HepG2 (cell line): Measurements from ENCODE around the gene ZBTB46. TPM values are rescaled to one million over a fixed set of nuclear protein-coding genes. Genes with fewer than 3 reads are reported as not detected.
A peak's percentile ranks its signal among the peaks of the same experiment; 100 is the strongest.

Experiments
- ATAC-seq: fragments of 200-7000 bp; cut with Tn5 transposase; 3 replicates; pipeline ENCODE4 v1.9.1; 2020; ENCODE audit warnings: mild to moderate bottlenecking, moderate library complexity
- BruUV-seq: library from RNA; stranded (reverse); fragments of 400-500 nt; replicated peaks from 2 replicates; lab custom pipeline; 2021; lab: Mats Ljungman, UMichigan
- CTCF ChIA-PET: fragments of 300-600 bp; formaldehyde crosslinking; extraction: SDS; loops from one replicate; lab custom pipeline; 2021; ENCODE audit warnings: low total read pairs, inconsistent platforms, low intra/inter-chr PET ratio; lab: Yijun Ruan, JAX
- POLR2A ChIA-PET: fragments of 350-600 bp; sonication (Branson Sonifier 250); formaldehyde crosslinking; loops from one replicate; lab custom pipeline; 2020; ENCODE audit warnings: antibody characterized with exemption, inconsistent platforms; lab: Yijun Ruan, JAX
- DNase-seq: peaks from one replicate; pipeline ENCODE4 v3.0.0-alpha.2; 2015; ENCODE audit warnings: low spot score
- FAIRE-seq: peaks from 3 replicates; lab custom pipeline; 2011; peaks lifted over from hg19 to GRCh38; lab: Jason Lieb, UNC
- H2AFZ ChIP-seq: one replicate; pipeline ENCODE4 v1.6.1; 2011; ENCODE audit warnings: low read length, inconsistent platforms
- H3K27ac ChIP-seq: fragments of 300-600 bp; 3 replicates; pipeline ENCODE4 v1.8.0; 2011; ENCODE audit warnings: mixed run types, mild to moderate bottlenecking, mixed read lengths, low read length, inconsistent platforms; ENCODE audit not compliant: insufficient read depth; ENCODE audit errors: extremely low read length
- H3K27me3 ChIP-seq, 2 experiments: fragments of 200-600 bp in 1 of 2; 2 replicates in 1 of 2; 3 replicates in 1 of 2; pipeline versions ENCODE4 v1.6.0 to v1.8.0; 2011; ENCODE audit warnings: low read length in 2 of 2, mild to moderate bottlenecking in 2 of 2, moderate library complexity in 2 of 2, inconsistent platforms in 1 of 2; ENCODE audit not compliant: insufficient read depth in 2 of 2, control insufficient read depth in 1 of 2
- H3K36me3 ChIP-seq, 2 experiments: fragments of 200-600 bp in 1 of 2; replicated peaks in 1 of 2; 2 replicates in 1 of 2; 3 replicates in 1 of 2; pipeline versions ENCODE4 v1.5.1 to v1.8.0; 2011; ENCODE audit warnings: low read length in 2 of 2, inconsistent platforms in 1 of 2; ENCODE audit not compliant: insufficient read depth in 2 of 2, control insufficient read depth in 1 of 2
- H3K4me1 ChIP-seq: 2 replicates; pipeline ENCODE4 v1.5.1; 2012; ENCODE audit warnings: low read length, inconsistent platforms; ENCODE audit not compliant: insufficient read depth
- H3K4me2 ChIP-seq: 2 replicates; pipeline ENCODE4 v1.6.0; 2011; ENCODE audit warnings: low read depth, low read length, inconsistent platforms
- H3K4me3 ChIP-seq, 3 experiments: fragments of 200-600 bp in 1 of 3; sonication (generic), shearing (Covaris generic) in 1 of 3; replicated peaks in 1 of 3; 2 replicates each; pipeline ENCODE4 v1.5.1; 2011 to 2016; ENCODE audit warnings: low read length in 3 of 3, inconsistent platforms in 2 of 3, low read depth in 2 of 3, mild to moderate bottlenecking in 2 of 3, control low read depth in 1 of 3, mixed read lengths in 1 of 3; ENCODE audit not compliant: insufficient read depth in 1 of 3
- H3K79me2 ChIP-seq: one replicate; pipeline ENCODE4 v1.6.1; 2011; ENCODE audit warnings: low read length, inconsistent platforms; ENCODE audit not compliant: insufficient read depth
- H3K9ac ChIP-seq: 2 replicates; pipeline ENCODE4 v1.6.0; 2011; ENCODE audit warnings: mild to moderate bottlenecking, low read depth, low read length, inconsistent platforms; ENCODE audit not compliant: insufficient read depth
- H3K9me3 ChIP-seq: 2 replicates; pipeline ENCODE4 v1.5.1; 2012; ENCODE audit warnings: mild to moderate bottlenecking, low read length
- H4K20me1 ChIP-seq: 2 replicates; pipeline ENCODE4 v1.6.0; 2011; ENCODE audit warnings: inconsistent platforms, mild to moderate bottlenecking, low read length, moderate library complexity; ENCODE audit not compliant: insufficient read depth
- MTF2 ChIP-seq: sonication (generic); formaldehyde crosslinking; IDR thresholded peaks from 2 replicates; pipeline ENCODE4 v1.5.0; 2020; ENCODE audit warnings: missing genetic modification reagents, borderline replicate concordance
- RBFOX2 ChIP-seq: fragments of 200-400 bp; formaldehyde crosslinking; IDR thresholded peaks from 2 replicates; pipeline ENCODE4 v1.6.1; 2017; ENCODE audit warnings: low read depth, mild to moderate bottlenecking, low read length
- SP5 ChIP-seq: IDR thresholded peaks from 2 replicates; pipeline ENCODE4 v1.6.1; 2016; ENCODE audit warnings: low read depth, borderline replicate concordance
- SRSF9 ChIP-seq: fragments of 200-400 bp; formaldehyde crosslinking; IDR thresholded peaks from 2 replicates; pipeline ENCODE4 v1.6.1; 2018; ENCODE audit warnings: borderline replicate concordance, mild to moderate bottlenecking, low read depth, low read length; ENCODE audit not compliant: insufficient read depth, poor library complexity, severe bottlenecking
- ZBTB7A ChIP-seq: sonication (generic); formaldehyde crosslinking; IDR thresholded peaks from 2 replicates; pipeline ENCODE4 v1.8.0; 2022; ENCODE audit warnings: mild to moderate bottlenecking, missing genetic modification reagents
- ZMAT3 ChIP-seq: sonication (generic); formaldehyde crosslinking; conservative IDR thresholded peaks from 2 replicates; pipeline ENCODE4 v1.7.0; 2021; ENCODE audit warnings: missing genetic modification reagents
- ZNF136 ChIP-seq: sonication (generic); formaldehyde crosslinking; IDR thresholded peaks from 2 replicates; pipeline ENCODE4 v1.8.1; 2022; ENCODE audit warnings: low read depth, mild to moderate bottlenecking, moderate library complexity, missing genetic modification reagents
- ZNF280B ChIP-seq: sonication (generic); formaldehyde crosslinking; IDR thresholded peaks from 2 replicates; pipeline ENCODE4 v1.5.0; 2020; ENCODE audit warnings: missing genetic modification reagents, mild to moderate bottlenecking, borderline replicate concordance
- ZNF543 ChIP-seq: sonication (generic); formaldehyde crosslinking; IDR thresholded peaks from 2 replicates; pipeline ENCODE4 v1.4.0; 2020; ENCODE audit warnings: mild to moderate bottlenecking, missing genetic modification reagents
- WGBS: methylation state at CpG from one replicate; pipeline ENCODE4 v1.1.6; 2017; ENCODE audit warnings: low lambda C conversion rate; 5-methylcytosine and 5-hydroxymethylcytosine counted together
- in situ Hi-C: cut with HindIII; loops from 2 replicates; pipeline ENCODE4 v1.10.0; 2017; ENCODE audit warnings: low pct_unique_long_range_greater_than_20kb; ENCODE audit not compliant: extremely low pct_ligation_motif_present
- intact Hi-C: fragments of 100-400 bp; cut with micrococcal nuclease; formaldehyde crosslinking; loops from one replicate; pipeline ENCODE4 v1.10.0; 2022; ENCODE audit not compliant: unreplicated experiment
- polyA plus RNA-seq, 8 experiments: library from polyadenylated mRNA; depleted of rRNA in 3 of 8; stranded (reverse) in 7 of 8; unstranded in 1 of 8; fragments of >200 nt; fragmentation: Illumina TruSeq in 4 of 8; extraction: Trizol in 4 of 8; gene quantifications; 2 replicates each; pipeline versions ENCODE4 v1.2.1 to v1.2.3, GENCODE V29; 2011 to 2016; ENCODE audit warnings: low read depth in 4 of 8, missing spikeins in 1 of 8, mixed read lengths in 1 of 8; ENCODE audit not compliant: insufficient read depth in 1 of 8
- total RNA-seq, 5 experiments: library from RNA; depleted of rRNA; stranded (reverse); fragments of >200 nt; fragmentation: Illumina TruSeq; extraction: Trizol; gene quantifications; 2 replicates each; pipeline ENCODE4 v1.2.3, GENCODE V29; 2016; ENCODE audit warnings: low read depth in 1 of 5
- TF ChIP-seq, protein P1 (sequence below): sonication (generic); formaldehyde crosslinking; IDR thresholded peaks from 2 replicates; pipeline ENCODE4 v1.5.1; 2020; ENCODE audit warnings: missing genetic modification reagents, mild to moderate bottlenecking, borderline replicate concordance
- TF ChIP-seq, protein P2 (sequence below): sonication (generic); formaldehyde crosslinking; conservative IDR thresholded peaks from 2 replicates; pipeline ENCODE4 v1.4.0; 2020; ENCODE audit warnings: missing genetic modification reagents
- TF ChIP-seq, protein P3 (sequence below): sonication (generic); formaldehyde crosslinking; IDR thresholded peaks from 2 replicates; pipeline ENCODE4 v1.8.0; 2022; ENCODE audit warnings: low read depth, missing genetic modification reagents

Gene ZBTB46
- total and polyA plus RNA-seq, 2 of the 13 experiments (the other 11 are each of a cell fraction or from before 2014, with no cell fraction given), result 1.6 to 13.5 TPM

- TF ChIP-seq, protein P1, sequence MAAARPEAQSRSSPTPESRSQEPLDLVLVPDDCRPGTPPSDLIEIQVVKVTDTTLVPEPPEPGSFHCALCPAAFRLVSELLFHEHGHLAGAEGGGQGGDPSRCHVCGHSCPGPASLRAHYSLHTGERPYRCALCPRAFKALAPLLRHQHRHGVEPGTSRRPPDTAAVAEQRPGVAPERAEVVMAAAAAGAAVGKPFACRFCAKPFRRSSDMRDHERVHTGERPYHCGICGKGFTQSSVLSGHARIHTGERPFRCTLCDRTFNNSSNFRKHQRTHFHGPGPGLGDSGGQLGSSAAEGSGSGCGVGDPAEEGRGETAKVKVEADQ (CRISPR knock-in tag), result no peak
- peak; percentile 6; the same call in 1 of the 2 replicates for TF ChIP-seq SP5 (CRISPR knock-in tag)
- TF ChIP-seq SRSF9, result no peak
Observed at GRCh38 chr20:63740070-63740626, 90.9 kb downstream of the ZBTB46 start (continued).

- intact Hi-C loops, result loop anchor here (1.0 to 10.0 kb wide), 5 partner anchors 12 to 202 kb away; partner anchors contain the start of genes ABHD16B, ARFRP1, PTK6 and TPD52L2
- peak within 1 kb of the TSS; percentile 93 for H3K27ac ChIP-seq
- H3K4me1 ChIP-seq, result peaks cover 64% of the 10 kb centered on the region
- TF ChIP-seq ZBTB7A (CRISPR knock-in tag) (peak; percentile 99), ZNF136 (CRISPR knock-in tag) (0 out of 2 replicates have a peak, but pooled peaks have one; percentile 4), MTF2 (CRISPR knock-in tag) (no peak), RBFOX2 (peak; percentile 98), ZMAT3 (CRISPR knock-in tag) (peak; percentile 90; the same call in 1 of the 2 replicates), ZNF280B (no peak; the same call in 1 of the 2 replicates), ZNF543 (CRISPR knock-in tag) (peak; percentile 45; the same call in 1 of the 2 replicates)
- TF ChIP-seq, protein P2, sequence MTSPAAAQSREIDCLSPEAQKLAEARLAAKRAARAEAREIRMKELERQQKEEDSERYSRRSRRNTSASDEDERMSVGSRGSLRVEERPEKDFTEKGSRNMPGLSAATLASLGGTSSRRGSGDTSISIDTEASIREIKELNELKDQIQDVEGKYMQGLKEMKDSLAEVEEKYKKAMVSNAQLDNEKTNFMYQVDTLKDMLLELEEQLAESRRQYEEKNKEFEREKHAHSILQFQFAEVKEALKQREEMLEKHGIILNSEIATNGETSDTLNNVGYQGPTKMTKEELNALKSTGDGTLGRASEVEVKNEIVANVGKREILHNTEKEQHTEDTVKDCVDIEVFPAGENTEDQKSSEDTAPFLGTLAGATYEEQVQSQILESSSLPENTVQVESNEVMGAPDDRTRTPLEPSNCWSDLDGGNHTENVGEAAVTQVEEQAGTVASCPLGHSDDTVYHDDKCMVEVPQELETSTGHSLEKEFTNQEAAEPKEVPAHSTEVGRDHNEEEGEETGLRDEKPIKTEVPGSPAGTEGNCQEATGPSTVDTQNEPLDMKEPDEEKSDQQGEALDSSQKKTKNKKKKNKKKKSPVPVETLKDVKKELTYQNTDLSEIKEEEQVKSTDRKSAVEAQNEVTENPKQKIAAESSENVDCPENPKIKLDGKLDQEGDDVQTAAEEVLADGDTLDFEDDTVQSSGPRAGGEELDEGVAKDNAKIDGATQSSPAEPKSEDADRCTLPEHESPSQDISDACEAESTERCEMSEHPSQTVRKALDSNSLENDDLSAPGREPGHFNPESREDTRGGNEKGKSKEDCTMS, result no peak
- TF ChIP-seq, protein P3, sequence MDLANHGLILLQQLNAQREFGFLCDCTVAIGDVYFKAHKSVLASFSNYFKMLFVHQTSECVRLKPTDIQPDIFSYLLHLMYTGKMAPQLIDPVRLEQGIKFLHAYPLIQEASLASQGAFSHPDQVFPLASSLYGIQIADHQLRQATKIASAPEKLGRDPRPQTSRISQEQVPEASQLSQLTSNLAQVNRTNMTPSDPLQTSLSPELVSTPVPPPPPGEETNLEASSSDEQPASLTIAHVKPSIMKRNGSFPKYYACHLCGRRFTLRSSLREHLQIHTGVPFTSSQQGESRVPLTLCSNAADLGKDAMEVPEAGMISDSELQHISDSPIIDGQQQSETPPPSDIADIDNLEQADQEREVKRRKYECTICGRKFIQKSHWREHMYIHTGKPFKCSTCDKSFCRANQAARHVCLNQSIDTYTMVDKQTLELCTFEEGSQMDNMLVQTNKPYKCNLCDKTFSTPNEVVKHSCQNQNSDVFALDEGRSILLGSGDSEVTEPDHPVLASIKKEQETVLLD, result peak; percentile 95
Observed at GRCh38 chr20:63739130-63740069, 91.7 kb downstream of the ZBTB46 start, which contains the start of gene SLC2A4RG. SLC2A4RG (plus strand) TSS chr20:63739776; CDS start chr20:63739913, 137 bp downstream.

More at GRCh38 chr20:63739130-63740069, 91.7 kb downstream of the ZBTB46 start, which contains the start of gene SLC2A4RG:
- no TSS peak for BruUV-seq
- H3K9me3 ChIP-seq, result no peaks in the 10 kb centered on the region
- peak within 1 kb of the TSS; percentile 74 to 93 (median 85) for H3K4me3 ChIP-seq
- ATAC-seq (peak; percentile 15), FAIRE-seq (no peak), DNase-seq (peak; percentile 94)
- no peaks in the 10 kb centered on the region for H4K20me1 ChIP-seq
- H3K4me2 ChIP-seq, result peak within 1 kb of the TSS; percentile 95
- 1% methylated on average over 35 of the region's 136 CpGs for WGBS
- H3K27me3 ChIP-seq, result no peaks in the 10 kb centered on the region
- peaks cover 29 to 35% of the 10 kb centered on the region in 2 experiments for H3K36me3 ChIP-seq
- ChIA-PET POLR2A (interaction anchor here (0.7 to 7.3 kb wide), 24 partner anchors 10 to 1672 kb away, joined by 3 to 190 read pairs (median 5); partner anchors contain the start of genes ARFRP1, C20orf204, GMEB2 and PRPF6), CTCF (no interaction called here)
- H3K79me2 ChIP-seq, result peaks cover 23% of the 10 kb centered on the region
- peak within 1 kb of the TSS; percentile 87 for H3K9ac ChIP-seq
- H2AFZ ChIP-seq, result no peak within 1 kb of the TSS
- in situ Hi-C loops, result loop anchor here (5.0 kb wide), 1 partner anchor 32 kb away; the partner anchor contains the start of genes ARFRP1 and ZGPAT
